Uterus (tissue), 4 donors: ENCODE measurements around the gene ZSWIM1. TPM values are rescaled to one million over a fixed set of nuclear protein-coding genes. Genes with fewer than 3 reads are reported as not detected.

Source experiments
- DNase-seq, 2 donors: peaks; one replicate each; pipeline ENCODE4 v3.0.0-alpha.2; 2019 to 2020
- H3K27ac ChIP-seq, 2 donors: fragments of 200-600 bp; sonication (generic); 1 replicate in 1 of 2; 2 replicates in 1 of 2; pipeline ENCODE4 v1.5.1; 2016 to 2018
- H3K27me3 ChIP-seq, 2 donors: fragments of 200-600 bp; sonication (generic); one replicate each; pipeline ENCODE4 v1.5.1; 2018 to 2019; ENCODE audit warnings: control low read depth in 1 of 2
- H3K36me3 ChIP-seq, 2 donors: fragments of 200-600 bp; sonication (generic); one replicate each; pipeline ENCODE4 v1.5.1; 2019; ENCODE audit warnings: control low read depth in 1 of 2
- H3K4me1 ChIP-seq, 2 donors: fragments of 200-600 bp; sonication (generic); one replicate each; pipeline ENCODE4 v1.5.1; 2018 to 2019; ENCODE audit warnings: control low read depth in 1 of 2
- H3K4me3 ChIP-seq, 2 donors: fragments of 200-600 bp; sonication (generic); 1 replicate in 1 of 2; 2 replicates in 1 of 2; pipeline ENCODE4 v1.5.1; 2018 to 2019; ENCODE audit warnings: mild to moderate bottlenecking in 1 of 2
- H3K9me3 ChIP-seq, 2 donors: fragments of 200-600 bp; sonication (generic); one replicate each; pipeline ENCODE4 v1.5.1; 2019; ENCODE audit warnings: control low read depth in 1 of 2
- CTCF ChIP-seq, 4 experiments: fragments of 200-600 bp in 2 of 4; fragments of 450-650 bp in 2 of 4; sonication (generic) in 2 of 4; IDR thresholded peaks; one replicate each; pipeline ENCODE4 v1.5.1; 2016 to 2019; ENCODE audit warnings: antibody characterized with exemption in 4 of 4, mild to moderate bottlenecking in 2 of 4, moderate library complexity in 1 of 4
- POLR2A ChIP-seq, 2 donors: fragments of 450-650 bp; IDR thresholded peaks; one replicate each; pipeline ENCODE4 v1.6.1; 2016; ENCODE audit warnings: antibody characterized with exemption in 2 of 2, mild to moderate bottlenecking in 1 of 2, moderate library complexity in 1 of 2
- intact Hi-C: fragments of 100-400 bp; cut with DNase I; formaldehyde crosslinking; loops from one replicate; pipeline ENCODE4 v1.15.1; 2023; ENCODE audit warnings: low total_unique reads
- total RNA-seq, 4 donors: library from RNA; depleted of rRNA in 3 of 4; stranded (reverse); fragments of >200 nt in 3 of 4; gene quantifications; one replicate each; pipeline versions ENCODE4 v1.1.0 to v1.2.4, GENCODE V29; 2014 to 2023
- donor health status: DM: yes; HTN: yes; CAD: no.

ZSWIM1 gene
- total RNA-seq, 4 donors from 2014 or later, result 0.77 to 12.2 (median 3.3) TPM

GRCh38 chr20:45882469-45883099 lies 1.6 kb downstream of the ZSWIM1 start:
- no peaks in the 10 kb centered on the region for H3K9me3 ChIP-seq
- H3K4me3 ChIP-seq, result no peak overlapping the region
- no peak for DNase-seq
- peaks cover 0 to 7% of the 10 kb centered on the region in 2 donors for H3K4me1 ChIP-seq
- intact Hi-C loops, result no loop called here
- no peaks in the 10 kb centered on the region for H3K27me3 ChIP-seq
- no peaks in the 10 kb centered on the region for H3K36me3 ChIP-seq
- H3K27ac ChIP-seq, result no peak overlapping the region
- TF ChIP-seq POLR2A (IDR thresholded peaks at IDR 0.05), result no peak
- TF ChIP-seq CTCF (IDR thresholded peaks at IDR 0.05), result no peak

- no peak for DNase-seq
- Histone ChIP-seq H3K4me1 (peaks cover 0 to 7% of the 10 kb centered on the region in 2 donors), H3K9me3 (no peaks in the 10 kb centered on the region), H3K36me3 (no peaks in the 10 kb centered on the region), H3K27me3 (no peaks in the 10 kb centered on the region), H3K27ac (no peak overlapping the region), H3K4me3 (no peak overlapping the region)
- no peak for TF ChIP-seq POLR2A (IDR thresholded peaks at IDR 0.05)
- TF ChIP-seq CTCF (IDR thresholded peaks at IDR 0.05), result no peak
- intact Hi-C loops, result no loop called here
Observed at GRCh38 chr20:45883100-45883469, 2.1 kb downstream of the ZSWIM1 start.

- intact Hi-C loops, result no loop called here
- TF ChIP-seq POLR2A (IDR thresholded peaks at IDR 0.05) (no peak), CTCF (IDR thresholded peaks at IDR 0.05) (no peak)
- Histone ChIP-seq H3K9me3 (no peaks in the 10 kb centered on the region), H3K4me3 (no peak overlapping the region), H3K36me3 (no peaks in the 10 kb centered on the region), H3K27ac (no peak overlapping the region), H3K4me1 (peaks cover 2 to 5% of the 10 kb centered on the region in 2 donors), H3K27me3 (no peaks in the 10 kb centered on the region)
- DNase-seq, result no peak
Observed at GRCh38 chr20:45886590-45887345, 5.7 kb downstream of the ZSWIM1 start.

GRCh38 chr20:45887346-45887715 lies 6.3 kb downstream of the ZSWIM1 start, which contains the start of gene SPATA25:
Gene SPATA25 (minus strand): TSS chr20:45887622. CDS start chr20:45887590, 32 bp downstream.
- no peaks in the 10 kb centered on the region for H3K27me3 ChIP-seq
- DNase-seq, result no peak
- H3K4me3 ChIP-seq, result no peak within 1 kb of the TSS
- no peaks in the 10 kb centered on the region for H3K9me3 ChIP-seq
- TF ChIP-seq POLR2A (IDR thresholded peaks at IDR 0.05), result no peak
- H3K4me1 ChIP-seq, result peaks cover 3 to 7% of the 10 kb centered on the region in 2 donors
- H3K27ac ChIP-seq, result no peak within 1 kb of the TSS
- H3K36me3 ChIP-seq, result no peaks in the 10 kb centered on the region
- intact Hi-C loops, result no loop called here

- Histone ChIP-seq H3K9me3 (no peaks in the 10 kb centered on the region), H3K27ac (no peak overlapping the region), H3K4me3 (no peak overlapping the region), H3K4me1 (peaks cover 3 to 7% of the 10 kb centered on the region in 2 donors), H3K36me3 (no peaks in the 10 kb centered on the region), H3K27me3 (no peaks in the 10 kb centered on the region)
- no peak for TF ChIP-seq POLR2A (IDR thresholded peaks at IDR 0.05)
- no peak for TF ChIP-seq CTCF (IDR thresholded peaks at IDR 0.05)
- intact Hi-C loops, result no loop called here
- DNase-seq, result no peak
Observed at GRCh38 chr20:45888681-45889080, 7.7 kb downstream of the ZSWIM1 start.
